ENCODE results near the gene DNHD1. TPM values are rescaled to one million over a fixed set of nuclear protein-coding genes. Genes with fewer than 3 reads are reported as not detected.

The DNHD1 gene
- 33.1 TPM for total RNA-seq

GRCh38 chr11:6497069-6497839, at the start of gene DNHD1:
Gene DNHD1, plus strand, starts transcription at chr11:6497280. Its CDS starts 936 bp downstream, at chr11:6498216.
- DNase-seq (ENCODE audit: low spot score) (no peak), ATAC-seq (peak; percentile 53)
- intact Hi-C loops (cut with DNase I) = no loop called here

GRCh38 chr11:6448574-6448973, 48.5 kb upstream of the DNHD1 start:
- ATAC-seq (no peak), DNase-seq (ENCODE audit: low spot score) (no peak)
- intact Hi-C loops (cut with DNase I) = no loop called here

GRCh38 chr11:6452219-6452618, 44.9 kb upstream of the DNHD1 start:
- intact Hi-C loops (cut with DNase I) = no loop called here
- ATAC-seq (peak; percentile 50), DNase-seq (ENCODE audit: low spot score) (no peak)

GRCh38 chr11:6453152-6453551, 43.9 kb upstream of the DNHD1 start:
- intact Hi-C loops (cut with DNase I) = no loop called here
- no peak for ATAC-seq

GRCh38 chr11:6455070-6455469, 42.0 kb upstream of the DNHD1 start:
- no peak for ATAC-seq
- DNase-seq (ENCODE audit: low spot score) = no peak
- intact Hi-C loops (cut with DNase I) = no loop called here

More at GRCh38 chr11:6453152-6453551, 43.9 kb upstream of the DNHD1 start:
- DNase-seq (ENCODE audit: low spot score) = no peak

- intact Hi-C loops (cut with DNase I) = no loop called here
- ATAC-seq (no peak), DNase-seq (ENCODE audit: low spot score) (no peak)
These were observed 40.6 kb upstream of the DNHD1 start for GRCh38 chr11:6456361-6457073.

GRCh38 chr11:6457581-6458320, 39.3 kb upstream of the DNHD1 start:
- ATAC-seq = peak; percentile 26
- intact Hi-C loops (cut with DNase I) = no loop called here
- DNase-seq (ENCODE audit: low spot score) = no peak

- ATAC-seq (no peak), DNase-seq (ENCODE audit: low spot score) (no peak)
- intact Hi-C loops (cut with DNase I) = no loop called here
These were observed 38.6 kb upstream of the DNHD1 start for GRCh38 chr11:6458352-6459098.

GRCh38 chr11:6459099-6459450, 38.0 kb upstream of the DNHD1 start:
- intact Hi-C loops (cut with DNase I) = no loop called here
- no peak for ATAC-seq
- no peak for DNase-seq (ENCODE audit: low spot score)

GRCh38 chr11:6468712-6469495, 28.2 kb upstream of the DNHD1 start:
- ATAC-seq = peak; percentile 96
- peak; percentile 94 for DNase-seq (ENCODE audit: low spot score)
- intact Hi-C loops (cut with DNase I) = no loop called here

GRCh38 chr11:6469599-6469998, 27.5 kb upstream of the DNHD1 start:
- no peak for DNase-seq (ENCODE audit: low spot score)
- intact Hi-C loops (cut with DNase I) = no loop called here
- ATAC-seq = no peak

GRCh38 chr11:6472934-6473333, 24.1 kb upstream of the DNHD1 start:
- intact Hi-C loops (cut with DNase I) = no loop called here
- ATAC-seq (no peak), DNase-seq (ENCODE audit: low spot score) (no peak)

- intact Hi-C loops (cut with DNase I) = no loop called here
- DNase-seq (ENCODE audit: low spot score) (peak; percentile 96), ATAC-seq (peak; percentile 82)
These were observed 23.3 kb upstream of the DNHD1 start, which contains the start of gene TRIM3 for GRCh38 chr11:6473451-6474412. Gene TRIM3, minus strand, starts transcription at chr11:6473941. Its CDS starts 8,246 bp downstream, at chr11:6465695.

- intact Hi-C loops (cut with DNase I) = no loop called here
- ATAC-seq = no peak
These were observed 22.7 kb upstream of the DNHD1 start for GRCh38 chr11:6474413-6474792.

GRCh38 chr11:6474806-6475500, 22.1 kb upstream of the DNHD1 start:
- intact Hi-C loops (cut with DNase I) = no loop called here
- DNase-seq (ENCODE audit: low spot score) = no peak
- no peak for ATAC-seq

More at GRCh38 chr11:6474413-6474792, 22.7 kb upstream of the DNHD1 start:
- DNase-seq (ENCODE audit: low spot score) = no peak

- ATAC-seq (no peak), DNase-seq (ENCODE audit: low spot score) (no peak)
- intact Hi-C loops (cut with DNase I) = no loop called here
These were observed 21.1 kb upstream of the DNHD1 start for GRCh38 chr11:6475936-6476335.

- intact Hi-C loops (cut with DNase I) = no loop called here
- no peak for DNase-seq (ENCODE audit: low spot score)
- no peak for ATAC-seq
These were observed 20.5 kb upstream of the DNHD1 start for GRCh38 chr11:6476571-6476970.

Measured in sciatic nerve (tissue), 2 donors.